ENCODE measurements around the gene WDR18.

- TF ChIP-seq POLR2AphosphoS5 (IDR thresholded peaks at IDR 0.05; ENCODE audit: borderline replicate concordance, low read depth, low read length) (no peak), EZH2 (IDR thresholded peaks at IDR 0.05) (no peak), FOXP2 (optimal IDR thresholded peaks at IDR 0.05; ENCODE audit: control extremely low read depth, extremely low read length, insufficient read depth) (no peak)
Measured at GRCh38 chr19:937259-937694, 46.9 kb upstream of the WDR18 start.

Data from SK-N-MC (cell line).